ENCODE measurements around the gene IL24. TPM values are rescaled to one million over a fixed set of nuclear protein-coding genes. Genes with fewer than 3 reads are reported as not detected.

Gene IL24
- total and polyA plus RNA-seq, 12 donors: 0.26 TPM; not detected in 11

GRCh38 chr1:206939131-206939530, 41.9 kb downstream of the IL24 start:
- Histone ChIP-seq H3K4me3 (no peak overlapping the region), H3K36me3 (no peaks in the 10 kb centered on the region), H3K27ac (no peak overlapping the region), H3K4me1 (no peaks in the 10 kb centered on the region), H3K9me3 (no peaks in the 10 kb centered on the region), H3K27me3 (peaks cover 0 to 31% (median 3%) of the 10 kb centered on the region in 7 donors)
- no peak for TF ChIP-seq CTCF (IDR thresholded peaks at IDR 0.05)
- WGBS, 2 donors: 90 to 93% methylated on average over 13 of the region's 13 CpGs
- ATAC-seq (no peak), DNase-seq (no peak)
- intact Hi-C loops (cut with DNase I): no loop called here

GRCh38 chr1:206939841-206940587, 42.8 kb downstream of the IL24 start:
- no peak overlapping the region for H3K27ac ChIP-seq
- WGBS, 2 donors: 84 to 91% methylated on average over 9 of the region's 9 CpGs
- no peaks in the 10 kb centered on the region for H3K4me1 ChIP-seq
- intact Hi-C loops (cut with DNase I): no loop called here
- H3K4me3 ChIP-seq: no peak overlapping the region
- DNase-seq: no peak
- H3K36me3 ChIP-seq: no peaks in the 10 kb centered on the region
- no peaks in the 10 kb centered on the region for H3K9me3 ChIP-seq
- peaks cover 0 to 39% (median 12%) of the 10 kb centered on the region in 7 donors for H3K27me3 ChIP-seq
- TF ChIP-seq CTCF (IDR thresholded peaks at IDR 0.05): no peak
- ATAC-seq: no peak

GRCh38 chr1:206940588-206940936, 43.3 kb downstream of the IL24 start:
- no peak for TF ChIP-seq CTCF (IDR thresholded peaks at IDR 0.05)
- H3K4me1 ChIP-seq: no peaks in the 10 kb centered on the region
- no peaks in the 10 kb centered on the region for H3K9me3 ChIP-seq
- no peak overlapping the region for H3K4me3 ChIP-seq
- intact Hi-C loops (cut with DNase I): no loop called here
- H3K27me3 ChIP-seq: peaks cover 0 to 41% (median 17%) of the 10 kb centered on the region in 7 donors
- ATAC-seq (no peak), DNase-seq (no peak)
- H3K27ac ChIP-seq: no peak overlapping the region
- 92 to 93% methylated on average over 3 of the region's 3 CpGs for WGBS, 2 donors
- no peaks in the 10 kb centered on the region for H3K36me3 ChIP-seq

- no peaks in the 10 kb centered on the region for H3K9me3 ChIP-seq
- no peak for TF ChIP-seq CTCF (IDR thresholded peaks at IDR 0.05)
- intact Hi-C loops (cut with DNase I): no loop called here
- ATAC-seq: no peak
- H3K27me3 ChIP-seq: peaks cover 0 to 40% (median 29%) of the 10 kb centered on the region in 7 donors
- no peaks in the 10 kb centered on the region for H3K4me1 ChIP-seq
- DNase-seq: no peak
- H3K36me3 ChIP-seq: no peaks in the 10 kb centered on the region
- no peak overlapping the region for H3K4me3 ChIP-seq
- WGBS, 2 donors: 29 to 30% methylated on average over 6 of the region's 6 CpGs
- no peak overlapping the region for H3K27ac ChIP-seq
These were observed 44.6 kb downstream of the IL24 start for GRCh38 chr1:206941766-206942418.

Measured in heart right ventricle (tissue), 16 donors.